IPS DF 6.9 (cell line): Measurements from ENCODE around the gene MIEF2.
"Not testable (repeated sequence)": the region's sequence is repeated elsewhere in the genome, so short reads cannot be mapped to it uniquely, and the experiment has no call there.

ENCODE experiments used
- DNase-seq: peaks from one replicate; pipeline ENCODE4 v3.0.0-alpha.2; 2013; ENCODE audit warnings: low read depth, low spot score
- H3K27ac ChIP-seq: one replicate; pipeline ENCODE4 v1.5.1; 2013; ENCODE audit warnings: low read length, control low read depth
- H3K27me3 ChIP-seq: 2 replicates; pipeline ENCODE4 v1.6.1; 2013; ENCODE audit warnings: mild to moderate bottlenecking, low read length; ENCODE audit not compliant: control insufficient read depth, insufficient read depth
- H3K36me3 ChIP-seq: 2 replicates; pipeline ENCODE4 v1.6.1; 2013; ENCODE audit warnings: low read length; ENCODE audit not compliant: control insufficient read depth, insufficient read depth
- H3K4me1 ChIP-seq: 2 replicates; pipeline ENCODE4 v1.6.1; 2013; ENCODE audit warnings: low read length; ENCODE audit not compliant: control insufficient read depth, insufficient read depth
- H3K4me3 ChIP-seq: 2 replicates; pipeline ENCODE4 v1.5.1; 2013; ENCODE audit warnings: mild to moderate bottlenecking, low read length
- H3K9me3 ChIP-seq: 2 replicates; pipeline ENCODE4 v1.6.1; 2013; ENCODE audit warnings: low read length, inconsistent platforms; ENCODE audit not compliant: control insufficient read depth, insufficient read depth
- WGBS: extraction: QIAGEN DNeasy Blood & Tissue Kit; methylation state at CpG from one replicate; pipeline ENCODE4 v1.1.7; 2013; ENCODE audit warnings: mixed read lengths, missing lambda C conversion rate; ENCODE audit not compliant: insufficient read length, insufficient coverage; 5-methylcytosine and 5-hydroxymethylcytosine counted together

The MIEF2 gene

GRCh38 chr17:18291718-18292540 lies 31.5 kb downstream of the MIEF2 start:
- DNase-seq, result no peak
- Histone ChIP-seq H3K9me3 (no peaks in the 10 kb centered on the region), H3K4me1 (no peaks in the 10 kb centered on the region), H3K36me3 (peaks cover 25% of the 10 kb centered on the region), H3K27ac (no peak overlapping the region), H3K27me3 (no peaks in the 10 kb centered on the region), H3K4me3 (no peak overlapping the region)
- WGBS, result no CpG with 5 or more reads among the region's 15 CpGs

GRCh38 chr17:18298061-18298460 lies 37.6 kb downstream of the MIEF2 start:
- no CpG with 5 or more reads among the region's 30 CpGs for WGBS
- DNase-seq, H3K27ac ChIP-seq, H3K27me3 ChIP-seq, H3K4me3 ChIP-seq, H3K4me1 ChIP-seq, H3K9me3 ChIP-seq: not testable (repeated sequence)
- peaks cover 25% of the 10 kb centered on the region for H3K36me3 ChIP-seq

GRCh38 chr17:18300725-18301480 lies 40.4 kb downstream of the MIEF2 start:
- Histone ChIP-seq H3K4me3 (no peak overlapping the region), H3K27me3 (no peaks in the 10 kb centered on the region), H3K36me3 (peaks cover 30% of the 10 kb centered on the region), H3K27ac (no peak overlapping the region), H3K4me1 (no peaks in the 10 kb centered on the region), H3K9me3 (no peaks in the 10 kb centered on the region)
- no peak for DNase-seq
- no CpG with 5 or more reads among the region's 8 CpGs for WGBS

GRCh38 chr17:18303206-18303605 lies 42.7 kb downstream of the MIEF2 start:
- not testable (repeated sequence) for H3K27ac ChIP-seq, H3K4me1 ChIP-seq, H3K9me3 ChIP-seq, H3K27me3 ChIP-seq, DNase-seq, H3K4me3 ChIP-seq
- no CpG with 5 or more reads among the region's 13 CpGs for WGBS
- peaks cover 37% of the 10 kb centered on the region for H3K36me3 ChIP-seq

- Histone ChIP-seq H3K4me3 (no peak overlapping the region), H3K9me3 (no peaks in the 10 kb centered on the region), H3K27ac (no peak overlapping the region), H3K27me3 (no peaks in the 10 kb centered on the region), H3K36me3 (peaks cover 17% of the 10 kb centered on the region; the same call in 1 of the 2 replicates), H3K4me1 (no peaks in the 10 kb centered on the region)
- no CpG with 5 or more reads among the region's 4 CpGs for WGBS
- no peak for DNase-seq
These were observed 48.7 kb downstream of the MIEF2 start for GRCh38 chr17:18309202-18309601.

- peak overlapping the region; percentile 71 for H3K4me3 ChIP-seq
- no peak overlapping the region for H3K27ac ChIP-seq
These were observed 53.7 kb downstream of the MIEF2 start for GRCh38 chr17:18314059-18314730.

GRCh38 chr17:18314731-18315561 lies 54.5 kb downstream of the MIEF2 start, which contains the start of the genes SMCR8 and TOP3A:
Gene SMCR8 (plus strand): TSS chr17:18315293. CDS start chr17:18315790, 497 bp downstream.
Gene TOP3A (minus strand): TSS chr17:18314994. CDS start chr17:18314778, 216 bp downstream.
- DNase-seq, result peak; percentile 76
- WGBS, result no CpG with 5 or more reads among the region's 78 CpGs
- Histone ChIP-seq H3K9me3 (no peaks in the 10 kb centered on the region), H3K36me3 (peaks cover 5% of the 10 kb centered on the region; the same call in 1 of the 2 replicates), H3K27me3 (no peaks in the 10 kb centered on the region), H3K27ac (no peak within 1 kb of the TSS), H3K4me3 (peak within 1 kb of the TSS; percentile 71), H3K4me1 (0 out of 2 replicates have a peak, but pooled peaks cover 2% of the 10 kb centered on the region)

More at GRCh38 chr17:18314059-18314730, 53.7 kb downstream of the MIEF2 start:
- no CpG with 5 or more reads among the region's 39 CpGs for WGBS
- no peaks in the 10 kb centered on the region for H3K9me3 ChIP-seq
- no peak for DNase-seq
- H3K4me1 ChIP-seq, result 0 out of 2 replicates have a peak, but pooled peaks cover 2% of the 10 kb centered on the region
- H3K36me3 ChIP-seq, result peaks cover 5% of the 10 kb centered on the region; the same call in 1 of the 2 replicates
- H3K27me3 ChIP-seq, result no peaks in the 10 kb centered on the region

- Histone ChIP-seq H3K27ac (no peak overlapping the region), H3K4me1 (0 out of 2 replicates have a peak, but pooled peaks cover 2% of the 10 kb centered on the region), H3K36me3 (peaks cover 5% of the 10 kb centered on the region; the same call in 1 of the 2 replicates), H3K27me3 (no peaks in the 10 kb centered on the region), H3K4me3 (peak overlapping the region; percentile 71), H3K9me3 (no peaks in the 10 kb centered on the region)
- no CpG with 5 or more reads among the region's 18 CpGs for WGBS
- DNase-seq, result no peak
These were observed 55.1 kb downstream of the MIEF2 start for GRCh38 chr17:18315562-18315922.

- no peak for DNase-seq
- H3K27ac ChIP-seq, result no peak overlapping the region
- H3K4me3 ChIP-seq, result peak overlapping the region; percentile 71; the same call in 1 of the 2 replicates
- no CpG with 5 or more reads among the region's 11 CpGs for WGBS
- H3K27me3 ChIP-seq, result no peaks in the 10 kb centered on the region
- H3K4me1 ChIP-seq, result 0 out of 2 replicates have a peak, but pooled peaks cover 2% of the 10 kb centered on the region
- H3K9me3 ChIP-seq, result no peaks in the 10 kb centered on the region
- peaks cover 5% of the 10 kb centered on the region; the same call in 1 of the 2 replicates for H3K36me3 ChIP-seq
These were observed 55.5 kb downstream of the MIEF2 start for GRCh38 chr17:18315961-18316360.
